OCI-LY7 (cell line): ENCODE measurements around the gene PFKFB3. TPM values are rescaled to one million over a fixed set of nuclear protein-coding genes. Genes with fewer than 3 reads are reported as not detected.

Experiments
- BruUV-seq: library from RNA; stranded (reverse); fragments of 400-500 nt; replicated peaks from 2 replicates; lab custom pipeline; 2021; lab: Mats Ljungman, UMichigan
- CTCF ChIA-PET: fragments of 300-600 bp; sonication (Branson Sonifier 250); formaldehyde crosslinking; loops from one replicate; lab custom pipeline; 2022; ENCODE audit warnings: antibody characterized with exemption; ENCODE audit not compliant: unreplicated experiment; lab: Charles Lee
- POLR2A ChIA-PET: fragments of 300-600 bp; sonication (Branson Sonifier 250); formaldehyde crosslinking; loops from one replicate; lab custom pipeline; 2022; ENCODE audit warnings: antibody characterized with exemption; lab: Charles Lee
- DNase-seq: peaks from one replicate; pipeline ENCODE4 v3.0.0-alpha.2; 2015; ENCODE audit warnings: low spot score
- H2AFZ ChIP-seq: fragments of 200-600 bp; sonication (generic), shearing (Covaris generic); 2 replicates; pipeline ENCODE4 v1.6.1; 2014; ENCODE audit warnings: mild to moderate bottlenecking, antibody characterized with exemption, low read length, moderate library complexity
- H3K27ac ChIP-seq: fragments of 200-600 bp; sonication (generic); 2 replicates; pipeline ENCODE4 v1.5.1; 2014; ENCODE audit warnings: mixed run types, low read depth, mild to moderate bottlenecking, moderate library complexity, low read length, inconsistent platforms; ENCODE audit not compliant: poor library complexity, severe bottlenecking
- H3K36me3 ChIP-seq: fragments of 200-600 bp; sonication (generic); 2 replicates; pipeline ENCODE4 v1.6.1; 2014; ENCODE audit warnings: mild to moderate bottlenecking, antibody characterized with exemption, low read length, moderate library complexity, mixed read lengths; ENCODE audit not compliant: insufficient read depth
- H3K4me1 ChIP-seq: fragments of 200-600 bp; sonication (generic); 2 replicates; pipeline ENCODE4 v1.5.1; 2014; ENCODE audit warnings: mild to moderate bottlenecking, low read length; ENCODE audit not compliant: insufficient read depth, poor library complexity, severe bottlenecking
- H3K4me2 ChIP-seq: fragments of 200-600 bp; sonication (generic); 2 replicates; pipeline ENCODE4 v1.6.1; 2014; ENCODE audit warnings: mild to moderate bottlenecking, low read length
- H3K4me3 ChIP-seq: fragments of 200-600 bp; sonication (generic); 2 replicates; pipeline ENCODE4 v1.5.1; 2014; ENCODE audit warnings: mild to moderate bottlenecking, low read depth, low read length; ENCODE audit not compliant: poor library complexity, severe bottlenecking
- H3K79me2 ChIP-seq: fragments of 200-600 bp; sonication (generic); 2 replicates; pipeline ENCODE4 v1.6.1; 2016; ENCODE audit warnings: low read depth, mild to moderate bottlenecking, low read length, moderate library complexity, mixed read lengths; ENCODE audit not compliant: insufficient read depth
- H3K9me2 ChIP-seq: fragments of 200-600 bp; sonication (generic); 2 replicates; pipeline ENCODE4 v1.6.1; 2016; ENCODE audit warnings: mild to moderate bottlenecking, low read length, mixed read lengths; ENCODE audit not compliant: insufficient read depth
- H3K9me3 ChIP-seq: fragments of 200-600 bp; sonication (generic); 2 replicates; pipeline ENCODE4 v1.6.1; 2014; ENCODE audit warnings: mild to moderate bottlenecking, mixed run types, low read length, mixed read lengths
- H4K20me1 ChIP-seq: fragments of 200-600 bp; sonication (generic); 2 replicates; pipeline ENCODE4 v1.6.1; 2014; ENCODE audit warnings: mild to moderate bottlenecking, antibody characterized with exemption, low read length, moderate library complexity, mixed read lengths; ENCODE audit not compliant: insufficient read depth
- CTCF ChIP-seq: fragments of 200-600 bp; sonication (generic); conservative IDR thresholded peaks from 2 replicates; pipeline ENCODE4 v1.5.1; 2014; ENCODE audit warnings: mild to moderate bottlenecking, antibody characterized with exemption, low read length, moderate library complexity, mixed read lengths
- EZH2phosphoT487 ChIP-seq: fragments of 200-600 bp; sonication (generic); IDR thresholded peaks from 2 replicates; pipeline ENCODE4 v1.6.1; 2018; ENCODE audit warnings: low read depth, borderline replicate concordance, mild to moderate bottlenecking, mixed run types, antibody characterized with exemption, low read length, moderate library complexity, mixed read lengths
- intact Hi-C: fragments of 100-400 bp; cut with micrococcal nuclease; formaldehyde crosslinking; loops from one replicate; pipeline ENCODE4 v1.10.0; 2022; ENCODE audit not compliant: unreplicated experiment
- total RNA-seq, 2 experiments: library from RNA; depleted of rRNA in 1 of 2; stranded (reverse); fragments of >200 nt in 1 of 2; shearing (Covaris generic) in 1 of 2; gene quantifications; 2 replicates each; pipeline ENCODE4 v1.2.3, GENCODE V29; 2014 to 2022

PFKFB3 gene
- total RNA-seq, 2 experiments from 2014 or later, result 33.7 to 50.7 TPM

- intact Hi-C loops, result loop anchor here (5.0 kb wide), 1 partner anchor 103 kb away; no protein-coding TSS in a partner anchor
- no peak for TF ChIP-seq CTCF
- TF ChIP-seq EZH2phosphoT487, result no peak
- no peaks in the 10 kb centered on the region for H4K20me1 ChIP-seq
- H2AFZ ChIP-seq, result no peak overlapping the region
- peak overlapping the region; percentile 93 for H3K27ac ChIP-seq
- no TSS peak for BruUV-seq
- peaks cover 3% of the 10 kb centered on the region; the same call in 1 of the 2 replicates for H3K36me3 ChIP-seq
- POLR2A ChIA-PET, result interaction anchor here (0.6 to 4.3 kb wide), 4 partner anchors 21 to 523 kb away, joined by 4 to 46 read pairs (median 12); no protein-coding TSS in a partner anchor
- H3K4me2 ChIP-seq, result peak overlapping the region; percentile 79
- H3K9me3 ChIP-seq, result peaks cover 15% of the 10 kb centered on the region
- no peak for DNase-seq
- H3K4me1 ChIP-seq, result peaks cover 79% of the 10 kb centered on the region
- CTCF ChIA-PET, result no interaction called here
- H3K4me3 ChIP-seq, result no peak overlapping the region
- no peaks in the 10 kb centered on the region for H3K9me2 ChIP-seq
- H3K79me2 ChIP-seq, result no peaks in the 10 kb centered on the region
Measured at GRCh38 chr10:6299234-6299633, 96.5 kb downstream of the PFKFB3 start.

DNA sequence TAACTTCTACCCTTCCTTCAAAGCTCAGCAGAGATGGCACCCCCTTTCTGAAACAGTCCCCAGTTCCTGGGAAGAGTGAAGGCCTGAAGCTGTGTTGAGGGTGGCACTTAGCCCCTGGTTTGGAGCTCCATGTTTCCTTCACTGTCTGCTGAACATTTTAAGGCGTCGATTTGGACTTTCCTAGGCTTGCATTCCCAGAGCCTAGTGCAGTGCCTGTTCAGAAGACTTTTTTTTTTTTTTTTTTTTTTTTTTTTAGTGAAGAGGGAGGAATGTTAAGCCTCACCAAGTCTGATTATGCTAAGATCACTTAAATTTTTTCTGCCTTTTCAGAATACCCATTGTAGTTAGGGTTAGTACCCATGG, 97.0 kb downstream of the PFKFB3 start:
- Histone ChIP-seq H3K79me2 (no peaks in the 10 kb centered on the region), H2AFZ (no peak overlapping the region), H3K9me3 (peaks cover 12% of the 10 kb centered on the region), H4K20me1 (no peaks in the 10 kb centered on the region), H3K4me3 (peak overlapping the region; percentile 54), H3K36me3 (peaks cover 4% of the 10 kb centered on the region; the same call in 1 of the 2 replicates), H3K9me2 (no peaks in the 10 kb centered on the region), H3K4me1 (peaks cover 82% of the 10 kb centered on the region), H3K27ac (peak overlapping the region; percentile 93), H3K4me2 (peak overlapping the region; percentile 79)
- intact Hi-C loops, result loop anchor here (1.0 to 5.0 kb wide), 4 partner anchors 21 to 103 kb away; partner anchors contain the start of gene PFKFB3
- no peak for DNase-seq
- no peak for TF ChIP-seq EZH2phosphoT487
- no peak for TF ChIP-seq CTCF
- POLR2A ChIA-PET, result interaction anchor here (0.5 to 4.3 kb wide), 9 partner anchors 13 to 524 kb away, joined by 3 to 46 read pairs (median 7); no protein-coding TSS in a partner anchor
- BruUV-seq, result no TSS peak
- CTCF ChIA-PET, result interaction anchor here (1.0 to 1.5 kb wide), 2 partner anchors 10 to 47 kb away, joined by 3 to 4 read pairs; no protein-coding TSS in a partner anchor

- ChIA-PET CTCF (interaction anchor here (0.6 to 1.5 kb wide), 4 partner anchors 9 to 46 kb away, joined by 3 to 4 read pairs (median 3); no protein-coding TSS in a partner anchor), POLR2A (interaction anchor here (0.5 to 4.3 kb wide), 10 partner anchors 13 to 110 kb away, joined by 3 to 46 read pairs (median 4); no protein-coding TSS in a partner anchor)
- peak; percentile 89 for DNase-seq
- Histone ChIP-seq H3K36me3 (peaks cover 4% of the 10 kb centered on the region; the same call in 1 of the 2 replicates), H3K9me3 (peaks cover 9% of the 10 kb centered on the region; the same call in 1 of the 2 replicates), H3K4me2 (peak overlapping the region; percentile 79), H3K4me1 (peaks cover 87% of the 10 kb centered on the region), H4K20me1 (no peaks in the 10 kb centered on the region), H2AFZ (peak overlapping the region; percentile 57), H3K9me2 (no peaks in the 10 kb centered on the region), H3K79me2 (no peaks in the 10 kb centered on the region), H3K27ac (peak overlapping the region; percentile 93), H3K4me3 (peak overlapping the region; percentile 54)
- TF ChIP-seq CTCF (no peak), EZH2phosphoT487 (no peak)
- BruUV-seq, result no TSS peak
- intact Hi-C loops, result loop anchor here (1.0 to 5.0 kb wide), 3 partner anchors 20 to 98 kb away; partner anchors contain the start of gene PFKFB3
Measured at GRCh38 chr10:6300106-6300783, 97.5 kb downstream of the PFKFB3 start.
